IPS-NIHi11 (cell line): ENCODE data around the gene PPM1L.

Source experiments
- DNase-seq: peaks from one replicate; pipeline ENCODE4 v3.0.0; 2012; ENCODE audit warnings: mixed read lengths, low spot score

Gene PPM1L

GRCh38 chr3:161100994-161101393 lies 345.0 kb downstream of the PPM1L start:
- no peak for DNase-seq

- no peak for DNase-seq
Measured at GRCh38 chr3:161101609-161102008, 345.6 kb downstream of the PPM1L start.

DNA sequence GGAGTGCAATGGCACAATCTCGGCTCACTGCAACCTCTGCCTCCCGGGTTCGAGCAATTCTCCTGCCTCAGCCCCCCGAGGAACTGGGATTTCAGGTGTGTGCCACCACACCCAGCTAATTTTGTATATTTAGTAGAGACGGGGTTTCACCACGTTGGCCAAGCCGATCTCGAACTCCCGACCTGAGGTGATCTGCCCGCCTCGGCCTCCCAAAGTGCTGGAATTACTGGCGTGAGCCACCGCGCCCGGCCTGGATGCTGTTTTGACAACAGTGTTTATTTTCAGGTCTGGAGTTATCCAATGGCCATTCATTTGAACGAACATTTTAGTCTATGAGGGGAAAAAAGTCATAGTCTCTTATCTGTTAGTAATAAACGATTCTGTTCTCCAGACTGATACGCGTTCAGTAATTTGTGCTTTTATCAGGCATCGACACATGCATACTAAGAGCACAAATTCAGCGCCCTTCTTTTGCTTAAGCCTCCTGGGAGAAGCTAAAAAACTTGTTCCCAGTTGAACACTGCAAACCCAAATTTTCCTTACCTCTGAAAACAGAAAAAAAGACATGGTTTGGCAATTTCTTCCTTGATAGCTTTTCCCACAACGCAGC lies 347.9 kb downstream of the PPM1L start:
- DNase-seq: no peak

- DNase-seq: peak; percentile 77
Measured at GRCh38 chr3:161104561-161105551, 348.8 kb downstream of the PPM1L start, which contains the start of gene B3GALNT1. Gene B3GALNT1 (minus strand): TSS chr3:161105349. CDS start chr3:161086754, 18,595 bp downstream.

DNA sequence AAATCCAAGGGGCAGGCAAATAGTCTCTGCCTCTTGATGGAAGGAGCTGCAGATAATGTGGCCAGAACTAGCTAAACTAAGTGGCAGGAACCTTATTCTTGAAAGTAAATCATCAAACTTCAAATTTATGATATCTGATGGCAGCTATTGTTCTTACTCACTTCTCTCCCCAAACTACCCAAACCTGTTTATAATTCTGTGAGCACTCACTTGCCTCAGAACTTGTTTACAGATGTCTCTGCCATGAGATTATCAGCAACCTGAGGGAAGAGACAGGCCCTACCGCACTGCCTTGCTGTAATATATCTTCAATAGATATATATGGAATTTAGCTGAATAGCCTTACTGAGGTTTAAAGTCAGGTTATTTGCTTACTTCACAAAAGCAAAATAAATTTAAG lies 351.3 kb downstream of the PPM1L start:
- DNase-seq: no peak

GRCh38 chr3:161108840-161109239 lies 352.8 kb downstream of the PPM1L start:
- no peak for DNase-seq

DNA sequence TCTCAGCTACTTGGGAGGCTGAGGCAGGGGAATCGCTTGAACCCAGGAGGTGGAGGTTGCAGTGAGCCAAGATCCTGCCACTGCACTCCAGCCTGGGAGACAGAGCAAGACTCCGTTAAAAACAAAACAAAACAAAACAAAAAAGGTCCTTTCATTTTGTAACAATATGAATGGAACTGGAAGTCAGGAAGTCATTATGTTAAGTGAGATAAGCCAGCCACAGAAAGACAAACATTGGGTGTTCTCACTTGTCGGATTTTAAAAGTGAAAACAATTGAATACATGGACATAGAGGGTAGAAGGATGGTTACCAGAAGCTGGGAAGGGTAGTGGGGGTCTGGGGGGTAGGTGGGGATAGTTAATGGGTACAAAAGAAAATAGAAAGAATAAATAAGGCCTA lies 361.6 kb downstream of the PPM1L start:
- no peak for DNase-seq

- DNase-seq: no peak
Measured at GRCh38 chr3:161126495-161126894, 370.5 kb downstream of the PPM1L start.
